ENCODE measurements around the gene TULP3.

DNA sequence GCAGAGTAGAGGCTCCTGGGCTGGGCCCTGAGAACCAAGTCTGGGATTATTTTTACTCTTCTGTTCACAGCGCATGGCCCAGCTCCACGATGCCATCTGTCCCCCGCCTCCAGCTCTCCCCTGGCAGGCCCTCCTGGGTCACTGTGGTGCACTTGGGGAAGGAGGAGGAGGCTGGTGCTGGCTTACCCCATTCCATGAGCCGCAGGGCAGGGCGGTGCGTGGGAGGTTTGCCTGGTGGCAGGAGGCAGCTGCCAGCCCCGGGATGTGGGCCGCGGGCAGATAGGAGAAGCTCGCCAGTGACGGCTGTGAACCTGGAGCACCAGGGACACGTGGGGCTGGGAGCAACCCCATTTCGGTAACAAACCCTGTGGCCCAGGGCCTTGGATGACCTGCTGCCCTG is 91.7 kb downstream of the TULP3 start:
- TF ChIP-seq, protein P1, sequence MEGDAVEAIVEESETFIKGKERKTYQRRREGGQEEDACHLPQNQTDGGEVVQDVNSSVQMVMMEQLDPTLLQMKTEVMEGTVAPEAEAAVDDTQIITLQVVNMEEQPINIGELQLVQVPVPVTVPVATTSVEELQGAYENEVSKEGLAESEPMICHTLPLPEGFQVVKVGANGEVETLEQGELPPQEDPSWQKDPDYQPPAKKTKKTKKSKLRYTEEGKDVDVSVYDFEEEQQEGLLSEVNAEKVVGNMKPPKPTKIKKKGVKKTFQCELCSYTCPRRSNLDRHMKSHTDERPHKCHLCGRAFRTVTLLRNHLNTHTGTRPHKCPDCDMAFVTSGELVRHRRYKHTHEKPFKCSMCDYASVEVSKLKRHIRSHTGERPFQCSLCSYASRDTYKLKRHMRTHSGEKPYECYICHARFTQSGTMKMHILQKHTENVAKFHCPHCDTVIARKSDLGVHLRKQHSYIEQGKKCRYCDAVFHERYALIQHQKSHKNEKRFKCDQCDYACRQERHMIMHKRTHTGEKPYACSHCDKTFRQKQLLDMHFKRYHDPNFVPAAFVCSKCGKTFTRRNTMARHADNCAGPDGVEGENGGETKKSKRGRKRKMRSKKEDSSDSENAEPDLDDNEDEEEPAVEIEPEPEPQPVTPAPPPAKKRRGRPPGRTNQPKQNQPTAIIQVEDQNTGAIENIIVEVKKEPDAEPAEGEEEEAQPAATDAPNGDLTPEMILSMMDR (IDR thresholded peaks at IDR 0.05) = no peak
- no peak for TF ChIP-seq POLR2A (IDR thresholded peaks at IDR 0.05)
